ENCODE measurements around the gene TRAF2.

Gene TRAF2

GRCh38 chr9:136957461-136957860 is 71.1 kb downstream of the TRAF2 start:
- Histone ChIP-seq H3K27me3 (replicated peaks; ENCODE audit: control insufficient read depth, insufficient read depth, low read length) (peaks cover 1% of the 10 kb centered on the region; the same call in 1 of the 2 replicates), H3K36me3 (ENCODE audit: control insufficient read depth, insufficient read depth, low read length) (no peaks in the 10 kb centered on the region), H3K4me3 (replicated peaks; ENCODE audit: low read depth, low read length) (no peak overlapping the region)
- no peak for DNase-seq (ENCODE audit: extremely low read depth, insufficient read length)
- no peak for TF ChIP-seq CTCF (IDR thresholded peaks at IDR 0.05; ENCODE audit: insufficient read depth, low read length, poor library complexity, severe bottlenecking)

- Histone ChIP-seq H3K27me3 (replicated peaks; ENCODE audit: control insufficient read depth, insufficient read depth, low read length) (peaks cover 1% of the 10 kb centered on the region; the same call in 1 of the 2 replicates), H3K4me3 (replicated peaks; ENCODE audit: low read depth, low read length) (no peak overlapping the region), H3K36me3 (ENCODE audit: control insufficient read depth, insufficient read depth, low read length) (no peaks in the 10 kb centered on the region)
- TF ChIP-seq CTCF (IDR thresholded peaks at IDR 0.05; ENCODE audit: insufficient read depth, low read length, poor library complexity, severe bottlenecking) = no peak
- no peak for DNase-seq (ENCODE audit: extremely low read depth, insufficient read length)
Observed at GRCh38 chr9:136957901-136958300, 71.6 kb downstream of the TRAF2 start.

- no peak for DNase-seq (ENCODE audit: extremely low read depth, insufficient read length)
- H3K4me3 ChIP-seq (replicated peaks; ENCODE audit: low read depth, low read length) = no peak overlapping the region
- peaks cover 1% of the 10 kb centered on the region; the same call in 1 of the 2 replicates for H3K27me3 ChIP-seq (replicated peaks; ENCODE audit: control insufficient read depth, insufficient read depth, low read length)
- no peaks in the 10 kb centered on the region for H3K36me3 ChIP-seq (ENCODE audit: control insufficient read depth, insufficient read depth, low read length)
- no peak for TF ChIP-seq CTCF (IDR thresholded peaks at IDR 0.05; ENCODE audit: insufficient read depth, low read length, poor library complexity, severe bottlenecking)
Observed at GRCh38 chr9:136958473-136958872, 72.2 kb downstream of the TRAF2 start.

- Histone ChIP-seq H3K36me3 (ENCODE audit: control insufficient read depth, insufficient read depth, low read length) (no peaks in the 10 kb centered on the region), H3K4me3 (replicated peaks; ENCODE audit: low read depth, low read length) (no peak overlapping the region), H3K27me3 (replicated peaks; ENCODE audit: control insufficient read depth, insufficient read depth, low read length) (peaks cover 1% of the 10 kb centered on the region; the same call in 1 of the 2 replicates)
- no peak for DNase-seq (ENCODE audit: extremely low read depth, insufficient read length)
- no peak for TF ChIP-seq CTCF (IDR thresholded peaks at IDR 0.05; ENCODE audit: insufficient read depth, low read length, poor library complexity, severe bottlenecking)
Observed at GRCh38 chr9:136958898-136959850, 72.9 kb downstream of the TRAF2 start.

- Histone ChIP-seq H3K4me3 (replicated peaks; ENCODE audit: low read depth, low read length) (no peak overlapping the region), H3K36me3 (ENCODE audit: control insufficient read depth, insufficient read depth, low read length) (no peaks in the 10 kb centered on the region), H3K27me3 (replicated peaks; ENCODE audit: control insufficient read depth, insufficient read depth, low read length) (no peaks in the 10 kb centered on the region; the same call in 1 of the 2 replicates)
- DNase-seq (ENCODE audit: extremely low read depth, insufficient read length) = no peak
- TF ChIP-seq CTCF (IDR thresholded peaks at IDR 0.05; ENCODE audit: insufficient read depth, low read length, poor library complexity, severe bottlenecking) = no peak
Observed at GRCh38 chr9:136960212-136960937, 74.1 kb downstream of the TRAF2 start.
